ENCODE measurements around the gene SENP5.

DNA sequence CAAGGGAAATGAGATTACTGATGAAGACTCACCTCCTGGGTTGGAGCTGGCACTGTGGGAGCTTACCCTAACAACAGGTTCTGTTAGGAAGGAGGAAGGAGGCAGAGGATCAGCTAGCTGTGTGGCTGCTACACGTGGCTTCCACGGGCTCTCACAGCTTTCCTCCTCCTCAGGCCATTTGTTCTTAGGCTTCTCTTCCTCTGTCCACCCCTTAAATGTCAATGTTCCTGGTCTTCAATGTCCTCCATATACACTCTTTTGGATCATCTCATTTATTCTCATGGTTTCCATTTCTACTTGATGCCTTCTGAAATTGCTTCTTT is 95.9 kb downstream of the SENP5 start:
- TF ChIP-seq, protein P1, sequence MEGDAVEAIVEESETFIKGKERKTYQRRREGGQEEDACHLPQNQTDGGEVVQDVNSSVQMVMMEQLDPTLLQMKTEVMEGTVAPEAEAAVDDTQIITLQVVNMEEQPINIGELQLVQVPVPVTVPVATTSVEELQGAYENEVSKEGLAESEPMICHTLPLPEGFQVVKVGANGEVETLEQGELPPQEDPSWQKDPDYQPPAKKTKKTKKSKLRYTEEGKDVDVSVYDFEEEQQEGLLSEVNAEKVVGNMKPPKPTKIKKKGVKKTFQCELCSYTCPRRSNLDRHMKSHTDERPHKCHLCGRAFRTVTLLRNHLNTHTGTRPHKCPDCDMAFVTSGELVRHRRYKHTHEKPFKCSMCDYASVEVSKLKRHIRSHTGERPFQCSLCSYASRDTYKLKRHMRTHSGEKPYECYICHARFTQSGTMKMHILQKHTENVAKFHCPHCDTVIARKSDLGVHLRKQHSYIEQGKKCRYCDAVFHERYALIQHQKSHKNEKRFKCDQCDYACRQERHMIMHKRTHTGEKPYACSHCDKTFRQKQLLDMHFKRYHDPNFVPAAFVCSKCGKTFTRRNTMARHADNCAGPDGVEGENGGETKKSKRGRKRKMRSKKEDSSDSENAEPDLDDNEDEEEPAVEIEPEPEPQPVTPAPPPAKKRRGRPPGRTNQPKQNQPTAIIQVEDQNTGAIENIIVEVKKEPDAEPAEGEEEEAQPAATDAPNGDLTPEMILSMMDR (IDR thresholded peaks at IDR 0.05): no peak
- no peak for TF ChIP-seq ZFX (IDR thresholded peaks at IDR 0.05; ENCODE audit: borderline replicate concordance)
